Mesendoderm (in vitro differentiated cells): ENCODE measurements around the gene AFMID.

Experiments
- DNase-seq: peaks from one replicate; pipeline ENCODE4 v3.0.0; 2013
- H2AK5ac ChIP-seq: 2 replicates; pipeline ENCODE4 v1.6.1; 2013; ENCODE audit warnings: low read length, inconsistent platforms
- H2BK120ac ChIP-seq: 2 replicates; pipeline ENCODE4 v1.6.1; 2013; ENCODE audit warnings: low read depth, mild to moderate bottlenecking, low read length, moderate library complexity, mixed read lengths
- H2BK15ac ChIP-seq: replicated peaks from 2 replicates; pipeline ENCODE4 v1.6.1; 2013; ENCODE audit warnings: low read depth, mild to moderate bottlenecking, moderate library complexity
- H2BK5ac ChIP-seq: 2 replicates; pipeline ENCODE4 v1.6.1; 2013; ENCODE audit warnings: low read length, inconsistent platforms
- H3K18ac ChIP-seq: 2 replicates; pipeline ENCODE4 v1.6.1; 2013; ENCODE audit warnings: mild to moderate bottlenecking, low read length, mixed read lengths
- H3K23ac ChIP-seq: one replicate; pipeline ENCODE4 v1.6.1; 2013; ENCODE audit warnings: low read length
- H3K27ac ChIP-seq: 2 replicates; pipeline ENCODE4 v1.5.1; 2013; ENCODE audit warnings: low read depth, mild to moderate bottlenecking, inconsistent platforms, low read length, moderate library complexity
- H3K27me3 ChIP-seq: 2 replicates; pipeline ENCODE4 v1.6.1; 2013; ENCODE audit warnings: low read length, control low read depth, mild to moderate bottlenecking, inconsistent platforms; ENCODE audit not compliant: insufficient read depth, poor library complexity
- H3K36me3 ChIP-seq: 2 replicates; pipeline ENCODE4 v1.6.1; 2013; ENCODE audit warnings: low read length, inconsistent platforms; ENCODE audit not compliant: control insufficient read depth, insufficient read depth
- H3K4ac ChIP-seq: one replicate; pipeline ENCODE4 v1.6.1; 2013; ENCODE audit warnings: low read depth, mild to moderate bottlenecking, low read length, moderate library complexity
- H3K4me1 ChIP-seq: 2 replicates; pipeline ENCODE4 v1.6.1; 2013; ENCODE audit warnings: low read depth, low read length, inconsistent platforms; ENCODE audit not compliant: control insufficient read depth
- H3K4me2 ChIP-seq: 2 replicates; pipeline ENCODE4 v1.6.1; 2013; ENCODE audit warnings: low read length
- H3K4me3 ChIP-seq: 2 replicates; pipeline ENCODE4 v1.5.1; 2013; ENCODE audit warnings: mild to moderate bottlenecking, low read length
- H3K56ac ChIP-seq: one replicate; pipeline ENCODE4 v1.6.1; 2013; ENCODE audit warnings: low read length
- H3K79me1 ChIP-seq: 2 replicates; pipeline ENCODE4 v1.6.1; 2013; ENCODE audit warnings: low read length, inconsistent platforms
- H3K79me2 ChIP-seq: 2 replicates; pipeline ENCODE4 v1.6.1; 2013; ENCODE audit warnings: mild to moderate bottlenecking, low read length; ENCODE audit not compliant: control insufficient read depth, insufficient read depth
- H3K9ac ChIP-seq: 2 replicates; pipeline ENCODE4 v1.6.1; 2013; ENCODE audit warnings: low read length, inconsistent platforms
- H4K5ac ChIP-seq: one replicate; pipeline ENCODE4 v1.6.1; 2013; ENCODE audit warnings: low read length
- H4K8ac ChIP-seq: one replicate; pipeline ENCODE4 v1.6.1; 2013; ENCODE audit warnings: low read depth, mild to moderate bottlenecking, control low read depth, low read length, moderate library complexity
- WGBS: extraction: QIAGEN DNeasy Blood & Tissue Kit; methylation state at CpG from one replicate; pipeline ENCODE4 v1.1.7; 2013; ENCODE audit warnings: low lambda C conversion rate, missing lambda C conversion rate; ENCODE audit not compliant: insufficient coverage; ENCODE audit errors: extremely low coverage; 5-methylcytosine and 5-hydroxymethylcytosine counted together

The AFMID gene

DNA sequence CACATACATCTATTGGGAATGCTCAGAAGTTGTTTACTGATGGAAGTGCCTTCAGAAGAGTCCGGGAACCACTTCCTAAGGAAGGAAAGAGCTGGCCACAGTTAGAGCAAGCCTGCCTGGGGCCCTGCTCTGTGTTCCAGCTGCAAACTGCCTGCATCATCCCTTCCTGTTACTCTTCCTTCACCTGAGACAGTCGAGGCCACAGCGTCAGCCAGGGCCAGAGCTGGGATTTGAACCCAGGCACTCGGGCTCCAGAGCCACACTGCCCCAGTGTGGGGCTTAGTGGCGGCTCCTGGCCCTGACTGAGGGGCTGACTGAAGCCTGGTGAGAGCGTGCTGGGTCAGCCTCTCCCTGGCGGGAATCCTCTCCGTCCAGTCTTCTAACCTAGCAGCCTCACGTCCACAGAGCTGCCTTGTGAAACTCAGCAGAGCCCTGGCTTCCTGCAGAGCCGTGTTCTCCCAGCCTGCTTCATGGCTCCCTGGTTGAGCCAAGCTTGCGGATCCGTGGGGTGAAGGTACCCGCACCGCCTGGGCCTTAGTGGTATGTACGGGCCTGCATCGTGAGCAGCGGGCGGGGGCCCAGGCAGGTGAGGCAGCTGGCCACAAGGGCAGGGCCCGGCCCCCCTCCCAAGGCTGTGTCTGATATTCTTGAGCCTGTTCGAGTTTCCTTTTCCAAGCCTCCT lies 45.6 kb upstream of the AFMID start:
- H2BK15ac ChIP-seq: no peak overlapping the region
- no peaks in the 10 kb centered on the region for H3K79me1 ChIP-seq
- no peak overlapping the region for H4K5ac ChIP-seq
- H2BK120ac ChIP-seq: no peak overlapping the region
- H2BK5ac ChIP-seq: no peak overlapping the region
- H3K4me2 ChIP-seq: no peak overlapping the region
- no peaks in the 10 kb centered on the region for H3K4me1 ChIP-seq
- H3K36me3 ChIP-seq: no peaks in the 10 kb centered on the region
- DNase-seq: no peak
- no peak overlapping the region for H3K56ac ChIP-seq
- H3K27ac ChIP-seq: no peak overlapping the region
- H3K18ac ChIP-seq: no peak overlapping the region
- no CpG with 5 or more reads among the region's 20 CpGs for WGBS
- no peak overlapping the region for H3K23ac ChIP-seq
- no peak overlapping the region for H3K9ac ChIP-seq
- H3K4ac ChIP-seq: no peak overlapping the region
- no peak overlapping the region for H3K4me3 ChIP-seq
- no peaks in the 10 kb centered on the region for H3K79me2 ChIP-seq
- no peaks in the 10 kb centered on the region for H3K27me3 ChIP-seq
- no peak overlapping the region for H4K8ac ChIP-seq
- no peak overlapping the region for H2AK5ac ChIP-seq

DNA sequence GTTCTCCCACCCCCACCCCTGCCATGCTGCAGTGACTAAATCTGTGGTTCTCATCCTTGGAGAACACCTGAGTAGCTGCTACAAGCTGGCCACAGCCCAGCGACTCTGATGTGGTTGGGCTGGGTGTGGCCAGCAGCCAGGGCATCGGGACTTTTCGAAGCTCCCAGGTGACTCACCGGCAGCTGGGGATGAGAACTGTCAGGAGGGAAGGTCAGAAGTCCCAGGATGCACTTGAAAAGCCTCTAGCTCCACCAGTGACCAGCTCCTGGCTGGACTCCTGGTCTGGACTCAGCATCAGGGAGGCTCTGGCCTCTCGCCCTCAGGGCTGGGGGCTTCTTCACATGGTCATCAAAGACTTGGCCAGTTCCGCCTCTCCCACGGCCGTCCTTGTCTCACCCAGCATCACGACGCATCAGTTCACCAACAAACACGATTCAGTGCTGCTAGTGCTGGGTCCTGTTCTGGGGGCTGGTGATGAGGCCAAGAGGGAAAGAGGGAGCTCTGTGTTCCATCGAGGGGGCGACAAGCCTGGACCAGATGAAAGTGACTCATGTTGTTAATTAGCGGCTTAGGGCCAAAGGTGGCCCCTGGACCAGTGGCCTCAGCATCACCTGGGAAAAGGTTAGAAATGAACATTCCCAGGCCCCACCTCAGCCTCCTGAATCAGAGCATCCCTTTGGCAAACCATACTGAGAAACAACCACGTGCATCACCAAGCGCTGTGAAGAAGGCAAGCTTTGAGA lies 44.9 kb upstream of the AFMID start:
- Histone ChIP-seq H2BK5ac (no peak overlapping the region), H3K36me3 (no peaks in the 10 kb centered on the region), H3K4ac (no peak overlapping the region), H3K9ac (no peak overlapping the region), H2BK120ac (no peak overlapping the region), H4K8ac (no peak overlapping the region), H3K4me3 (no peak overlapping the region), H3K56ac (no peak overlapping the region), H3K27ac (no peak overlapping the region), H3K27me3 (no peaks in the 10 kb centered on the region), H3K79me1 (no peaks in the 10 kb centered on the region), H3K4me1 (no peaks in the 10 kb centered on the region), H2BK15ac (no peak overlapping the region), H4K5ac (no peak overlapping the region), H3K18ac (no peak overlapping the region), H3K79me2 (no peaks in the 10 kb centered on the region), H3K4me2 (no peak overlapping the region), H3K23ac (no peak overlapping the region), H2AK5ac (no peak overlapping the region)
- no CpG with 5 or more reads among the region's 16 CpGs for WGBS
- DNase-seq: peak; percentile 61

DNA sequence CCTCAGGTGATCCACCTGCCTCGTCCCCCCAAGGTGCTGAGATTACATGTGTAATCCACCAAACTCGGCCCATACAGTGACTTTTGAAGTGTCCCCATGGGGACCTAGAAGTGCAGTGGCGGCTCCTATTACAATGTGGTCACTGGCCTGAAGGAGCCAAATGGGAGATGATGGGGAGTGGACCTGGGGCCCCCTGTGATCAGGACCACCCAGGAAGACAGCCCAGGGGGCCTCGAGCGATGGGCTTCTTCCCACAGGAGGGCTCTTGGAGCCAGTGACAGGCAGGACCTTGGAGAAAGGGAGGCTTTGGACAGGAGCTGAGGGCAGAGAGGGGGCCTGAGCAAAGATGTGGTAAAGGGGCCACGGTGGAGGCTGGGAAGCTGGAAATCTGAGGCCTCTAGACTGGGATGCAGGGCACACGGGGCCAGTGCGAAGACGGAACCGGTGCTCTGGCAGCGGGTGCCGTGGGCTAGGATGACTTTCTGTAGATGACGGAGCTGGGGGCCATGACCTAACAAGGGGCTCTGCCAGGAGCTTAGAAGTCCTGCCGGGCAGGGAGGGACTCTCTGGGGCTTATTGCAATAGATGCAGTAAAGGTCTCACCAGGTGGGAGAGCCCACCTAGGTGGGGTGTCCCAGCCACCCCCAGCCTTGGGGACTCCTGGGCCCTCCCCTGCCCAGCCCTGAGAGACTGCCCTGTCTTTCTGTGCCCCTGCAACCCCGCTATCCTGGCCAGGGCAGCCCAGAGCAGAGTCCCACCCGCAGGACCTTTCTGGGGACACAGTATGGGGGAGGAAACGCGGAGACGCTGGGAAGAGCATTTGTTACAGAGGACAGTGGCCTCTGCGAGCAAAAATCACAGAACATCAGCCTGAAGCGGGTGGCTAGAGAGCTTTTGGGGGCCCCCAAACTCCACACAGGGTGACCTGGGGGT lies 43.7 kb upstream of the AFMID start:
- H3K23ac ChIP-seq: no peak overlapping the region
- no peaks in the 10 kb centered on the region for H3K36me3 ChIP-seq
- no peaks in the 10 kb centered on the region for H3K79me1 ChIP-seq
- no peak overlapping the region for H4K5ac ChIP-seq
- no peak overlapping the region for H2AK5ac ChIP-seq
- no peak overlapping the region for H3K4me3 ChIP-seq
- no peak overlapping the region for H3K4me2 ChIP-seq
- no peak overlapping the region for H3K56ac ChIP-seq
- no peak overlapping the region for H3K27ac ChIP-seq
- H2BK120ac ChIP-seq: no peak overlapping the region
- no peaks in the 10 kb centered on the region for H3K27me3 ChIP-seq
- H3K79me2 ChIP-seq: no peaks in the 10 kb centered on the region
- DNase-seq: no peak
- WGBS: no CpG with 5 or more reads among the region's 21 CpGs
- no peak overlapping the region for H4K8ac ChIP-seq
- H3K4me1 ChIP-seq: no peaks in the 10 kb centered on the region
- H2BK15ac ChIP-seq: no peak overlapping the region
- no peak overlapping the region for H2BK5ac ChIP-seq
- no peak overlapping the region for H3K9ac ChIP-seq
- H3K4ac ChIP-seq: no peak overlapping the region
- H3K18ac ChIP-seq: no peak overlapping the region

DNA sequence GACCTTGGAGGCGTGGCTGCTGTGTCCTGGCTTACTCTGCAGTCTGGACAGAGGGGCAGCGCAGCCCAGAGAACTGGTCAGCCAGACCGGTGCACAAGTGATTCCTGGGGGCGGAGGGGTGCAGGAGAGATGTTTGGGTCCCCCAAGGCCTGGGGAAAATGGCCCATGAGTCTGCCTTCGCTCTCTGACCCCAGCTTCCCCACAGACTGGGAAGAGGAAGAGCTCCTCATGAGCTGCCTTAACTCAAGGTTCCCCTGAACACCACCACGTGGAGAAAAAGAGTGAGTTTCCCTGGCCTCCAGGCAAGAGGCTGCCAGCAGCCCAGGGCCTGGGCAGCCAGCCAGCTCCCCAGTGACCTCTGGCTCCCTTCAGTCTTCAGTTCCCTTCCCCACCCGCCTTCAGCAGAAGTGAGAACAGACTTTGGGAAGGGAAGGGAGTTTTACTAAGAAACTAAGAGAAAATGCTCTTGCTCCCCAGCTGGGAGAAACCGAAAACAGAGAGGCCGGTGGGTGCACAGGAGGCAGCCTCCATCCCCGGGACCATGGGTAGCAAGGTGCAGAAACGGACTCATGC lies 42.9 kb upstream of the AFMID start:
- Histone ChIP-seq H3K4me1 (no peaks in the 10 kb centered on the region), H3K18ac (no peak overlapping the region), H3K56ac (no peak overlapping the region), H3K36me3 (no peaks in the 10 kb centered on the region), H3K4ac (no peak overlapping the region), H4K8ac (no peak overlapping the region), H2BK15ac (no peak overlapping the region), H3K9ac (no peak overlapping the region), H2BK120ac (no peak overlapping the region), H3K4me2 (no peak overlapping the region), H3K27ac (no peak overlapping the region), H2BK5ac (no peak overlapping the region), H4K5ac (no peak overlapping the region), H2AK5ac (no peak overlapping the region), H3K23ac (no peak overlapping the region), H3K4me3 (no peak overlapping the region), H3K79me1 (no peaks in the 10 kb centered on the region), H3K27me3 (no peaks in the 10 kb centered on the region), H3K79me2 (no peaks in the 10 kb centered on the region)
- no CpG with 5 or more reads among the region's 11 CpGs for WGBS
- DNase-seq: no peak

DNA sequence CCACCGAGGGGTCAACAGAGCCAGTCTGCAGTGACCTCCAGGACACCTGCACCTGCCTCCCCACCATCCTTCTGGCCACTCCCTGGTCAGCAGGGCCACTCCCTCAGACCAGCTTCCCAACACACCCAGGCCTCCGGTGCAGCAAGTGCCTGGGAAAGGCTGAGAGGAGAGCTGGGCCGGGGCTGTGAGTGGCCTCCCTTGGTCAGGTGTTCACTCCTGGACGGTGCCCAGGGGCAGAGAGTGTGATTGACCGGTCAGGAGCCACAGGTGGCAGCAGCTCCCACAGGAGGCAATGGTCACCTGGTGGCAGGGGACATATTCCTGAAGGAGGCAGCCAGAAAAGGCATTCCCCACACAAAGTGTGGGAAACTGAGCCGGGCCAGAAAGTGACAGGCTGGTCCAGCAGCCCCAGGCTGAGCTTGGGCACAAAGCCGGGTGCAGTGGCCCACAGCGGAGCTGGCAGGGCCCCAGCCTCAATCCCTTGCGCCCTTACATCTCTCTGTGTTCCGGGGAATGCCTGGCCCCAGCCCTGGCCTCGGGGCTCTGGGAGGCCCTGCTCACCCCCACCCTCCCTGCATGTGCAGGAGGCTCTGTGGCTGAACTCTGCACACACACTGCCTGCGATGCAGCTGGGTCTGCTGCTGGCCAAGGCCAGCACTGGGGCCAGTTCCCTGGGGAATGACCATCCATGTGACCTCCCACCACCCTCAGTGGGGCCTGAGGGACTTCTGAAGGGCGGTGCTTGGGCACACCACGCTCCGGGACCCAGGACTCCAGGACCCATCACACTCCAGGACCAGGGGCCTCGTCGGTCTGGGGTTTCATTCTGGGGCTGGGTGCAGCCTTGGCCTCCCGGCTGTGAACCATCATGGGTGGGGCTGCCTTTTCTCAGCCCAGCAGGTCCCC lies 42.2 kb upstream of the AFMID start:
- Histone ChIP-seq H3K18ac (no peak overlapping the region), H2AK5ac (no peak overlapping the region), H2BK15ac (no peak overlapping the region), H3K4me3 (no peak overlapping the region), H2BK120ac (no peak overlapping the region), H3K23ac (no peak overlapping the region), H3K4me2 (no peak overlapping the region), H3K56ac (no peak overlapping the region), H3K9ac (no peak overlapping the region), H4K5ac (no peak overlapping the region), H3K79me1 (no peaks in the 10 kb centered on the region), H3K27me3 (no peaks in the 10 kb centered on the region), H3K79me2 (no peaks in the 10 kb centered on the region), H3K4me1 (no peaks in the 10 kb centered on the region), H3K27ac (no peak overlapping the region), H3K4ac (no peak overlapping the region), H4K8ac (no peak overlapping the region), H2BK5ac (no peak overlapping the region), H3K36me3 (no peaks in the 10 kb centered on the region)
- DNase-seq: no peak
- no CpG with 5 or more reads among the region's 18 CpGs for WGBS
